Stimulated activated CD8-positive, alpha-beta memory T cell treated with anti-CD3 and anti-CD28 coated beads, Interleukin-2, amount 100 ng/mL, for 48 hours (primary cell): ENCODE data around the gene CD300LF.

Experiments
- DNase-seq, 2 donors: peaks; one replicate each; pipeline ENCODE4 v3.0.0-alpha.2; 2020; ENCODE audit warnings: low read depth in 2 of 2

The CD300LF gene

DNA sequence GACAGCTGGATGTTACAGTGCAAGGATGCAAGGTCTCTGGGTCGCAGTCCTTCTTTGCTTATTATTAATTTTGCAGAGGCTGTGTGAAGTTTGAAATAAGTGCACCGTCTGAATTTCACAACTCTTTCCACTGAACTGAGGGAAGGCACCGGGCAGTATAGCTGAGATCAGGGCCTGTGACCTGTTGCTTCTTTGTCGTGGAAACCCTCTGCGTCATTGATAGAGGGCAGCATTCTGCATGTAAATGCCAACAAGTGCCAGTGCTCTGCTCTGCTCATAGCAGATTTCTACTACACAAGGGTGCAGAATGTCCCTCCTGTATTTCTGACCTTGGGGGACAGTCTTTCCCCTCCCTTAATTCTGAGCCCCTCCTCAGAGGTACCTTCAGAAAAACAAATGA lies 26.0 kb downstream of the CD300LF start:
- DNase-seq, result no peak

DNA sequence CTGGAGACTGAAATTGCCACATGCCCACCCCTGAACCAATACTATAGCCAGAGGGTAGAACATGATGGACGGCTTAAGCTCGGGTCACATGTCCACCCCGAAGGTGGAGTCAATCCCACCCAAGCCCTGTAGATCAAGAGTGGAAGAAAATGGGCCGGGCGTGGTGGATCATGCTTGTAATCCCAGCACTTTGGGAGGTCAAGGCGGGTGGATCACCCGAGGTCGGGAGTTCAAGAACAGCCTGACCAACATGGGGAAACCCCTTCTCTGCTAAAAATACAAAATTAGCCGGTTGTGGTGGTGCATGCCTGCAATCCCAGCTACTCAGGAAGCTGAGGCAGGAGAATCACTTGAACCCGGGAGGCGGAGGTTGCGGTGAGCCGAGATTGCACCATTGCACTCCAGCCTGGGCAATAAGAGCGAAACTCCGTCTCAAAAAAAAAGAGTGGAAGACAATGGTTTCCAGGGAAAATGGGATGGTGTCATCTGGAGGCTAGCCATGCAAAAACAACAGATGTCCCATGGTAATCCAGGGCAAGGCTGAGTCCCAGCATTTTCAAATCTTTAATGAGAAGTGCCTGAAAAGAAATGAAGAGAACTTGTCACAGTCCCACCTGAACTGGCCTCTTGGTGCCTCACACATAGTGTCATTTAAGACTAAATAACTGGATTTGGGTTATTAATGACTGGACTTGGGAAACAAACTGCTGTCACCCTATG lies 30.1 kb downstream of the CD300LF start:
- DNase-seq, result no peak

DNA sequence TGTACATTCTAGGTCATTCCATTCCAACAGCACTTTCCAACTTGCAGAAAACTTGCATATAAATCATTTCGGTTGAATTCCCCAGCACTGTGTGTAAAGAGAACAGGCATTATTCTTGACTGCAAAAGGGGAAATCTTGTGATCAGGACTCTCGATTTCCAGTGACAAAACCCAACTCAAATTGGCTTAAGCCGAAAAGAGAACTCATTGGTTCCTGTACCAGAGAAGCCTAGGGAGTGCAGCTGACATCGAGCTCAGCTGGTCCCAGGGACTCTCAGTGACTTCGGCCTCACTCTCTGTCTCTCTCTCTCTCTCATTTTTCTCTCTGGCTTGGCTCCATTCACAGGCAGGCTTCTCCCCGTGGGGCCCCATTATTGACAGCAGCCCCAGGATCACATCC lies 30.7 kb downstream of the CD300LF start:
- DNase-seq, result no peak

DNA sequence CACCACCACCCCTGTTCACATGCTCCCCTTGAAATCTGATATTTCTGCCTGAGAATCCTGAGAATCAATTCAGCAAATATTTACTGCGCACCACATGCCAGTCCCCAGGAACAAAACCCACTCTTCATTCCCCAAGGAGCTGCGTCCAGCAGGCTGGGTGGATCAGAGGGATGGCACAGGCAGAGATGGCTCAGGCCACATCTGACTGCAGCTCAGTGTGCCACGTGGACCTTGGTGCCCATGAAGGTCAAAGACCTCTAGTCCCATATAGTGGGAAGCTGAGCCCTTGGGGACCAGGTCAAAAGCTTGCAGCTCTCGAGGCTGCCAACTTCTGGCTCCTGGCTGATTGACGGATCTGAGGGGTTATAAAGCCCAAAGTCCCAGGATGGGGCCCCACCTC lies 31.8 kb downstream of the CD300LF start:
- DNase-seq, result no peak

DNA sequence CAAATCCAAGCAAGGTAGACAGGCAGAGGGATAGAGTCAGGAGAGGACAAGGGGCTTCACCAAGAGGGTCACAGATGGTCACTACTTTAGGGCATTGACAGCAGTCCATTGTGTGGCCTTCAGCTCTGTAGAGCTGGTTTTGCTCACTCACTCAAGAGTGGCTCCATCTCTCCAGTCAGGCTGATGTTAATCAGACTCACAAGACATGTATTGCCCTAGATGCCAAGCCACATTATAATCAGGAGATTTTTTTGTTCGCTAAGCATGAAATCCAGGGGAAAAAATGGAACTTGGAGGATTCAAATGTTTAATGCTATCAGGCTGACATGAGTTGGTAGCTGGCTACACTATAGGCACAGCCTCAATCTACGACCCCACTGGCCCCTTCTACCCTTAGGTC lies 32.5 kb downstream of the CD300LF start:
- no peak for DNase-seq

DNA sequence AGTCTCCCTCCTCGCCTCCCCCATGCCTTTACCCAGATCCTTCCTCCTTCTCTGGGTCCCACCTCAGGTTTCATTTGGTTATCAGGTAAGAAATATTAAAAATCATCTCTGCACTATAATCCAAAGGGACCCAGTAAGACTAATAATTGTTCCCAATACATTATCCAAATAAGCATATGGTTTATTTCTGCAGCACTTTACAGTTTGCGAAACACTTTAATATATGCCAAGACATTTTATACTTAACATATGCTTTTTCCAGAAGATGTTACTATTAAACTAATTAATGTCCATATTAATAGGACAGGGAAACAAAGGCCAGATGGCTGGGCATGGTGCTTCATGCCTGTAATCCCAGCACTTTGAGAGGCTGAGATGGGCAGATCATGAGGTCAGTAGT lies 33.3 kb downstream of the CD300LF start:
- no peak for DNase-seq

DNA sequence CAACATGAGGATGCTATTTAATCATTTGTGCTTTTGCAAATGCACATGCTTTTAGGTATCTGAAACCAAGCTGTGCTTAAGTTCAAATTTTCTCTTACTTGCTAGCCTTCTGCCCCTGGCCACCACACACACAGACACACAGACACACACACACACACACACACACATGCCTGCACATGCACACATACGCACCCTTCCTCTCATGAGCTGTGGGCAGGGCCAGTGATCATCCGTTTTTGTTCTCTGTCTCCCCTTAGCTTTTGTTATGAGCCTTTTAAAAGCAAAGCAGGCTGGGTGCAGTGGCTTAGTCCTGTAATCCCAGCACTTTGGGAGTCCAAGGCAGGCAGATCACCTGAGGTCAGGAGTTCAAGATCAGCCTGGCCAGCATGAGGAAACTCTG lies 34.2 kb downstream of the CD300LF start:
- DNase-seq, result no peak

DNA sequence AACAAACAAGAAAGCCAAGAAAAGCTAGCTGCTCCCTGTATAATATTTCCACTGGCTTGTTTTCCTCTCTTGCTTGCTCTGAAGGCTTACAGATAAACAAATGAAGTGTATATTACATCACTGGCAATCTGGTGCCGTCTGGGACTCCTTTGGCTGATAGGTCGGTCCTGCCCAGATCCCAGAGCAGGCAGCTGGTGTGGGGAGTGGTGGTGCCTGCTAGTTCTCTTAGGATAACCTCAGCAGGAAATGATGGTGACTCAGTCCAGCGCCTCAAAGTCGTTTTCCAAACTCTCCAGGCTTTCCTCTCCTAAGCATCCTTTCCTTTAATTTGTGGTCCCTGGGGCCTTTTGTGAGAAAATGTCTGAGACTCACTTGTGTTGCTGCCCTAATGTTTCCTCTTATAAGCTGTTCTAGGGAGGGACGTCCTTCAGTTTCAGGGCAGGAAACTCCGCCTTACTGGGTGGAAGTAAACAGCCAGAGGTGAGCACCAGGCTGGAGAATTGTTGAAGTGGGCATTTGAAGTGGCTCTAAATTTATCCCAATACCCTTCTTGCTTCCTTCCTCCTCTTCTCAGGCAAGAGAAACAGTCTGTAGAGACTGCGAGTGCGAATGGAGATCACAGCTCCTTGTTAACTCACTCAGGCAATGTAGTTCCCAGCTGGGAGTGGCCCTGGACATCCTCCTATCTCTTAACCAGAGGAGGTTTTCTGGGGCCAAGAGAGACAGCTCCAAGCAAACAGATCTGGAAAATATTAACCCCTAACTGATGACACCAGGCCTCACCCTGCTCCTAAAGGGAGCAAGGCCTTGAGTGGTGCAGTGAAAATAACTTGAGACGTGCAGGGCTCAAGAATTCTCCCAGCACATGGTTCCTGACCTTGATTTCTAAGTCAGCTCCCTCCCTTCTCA lies 34.9 kb downstream of the CD300LF start:
- no peak for DNase-seq

DNA sequence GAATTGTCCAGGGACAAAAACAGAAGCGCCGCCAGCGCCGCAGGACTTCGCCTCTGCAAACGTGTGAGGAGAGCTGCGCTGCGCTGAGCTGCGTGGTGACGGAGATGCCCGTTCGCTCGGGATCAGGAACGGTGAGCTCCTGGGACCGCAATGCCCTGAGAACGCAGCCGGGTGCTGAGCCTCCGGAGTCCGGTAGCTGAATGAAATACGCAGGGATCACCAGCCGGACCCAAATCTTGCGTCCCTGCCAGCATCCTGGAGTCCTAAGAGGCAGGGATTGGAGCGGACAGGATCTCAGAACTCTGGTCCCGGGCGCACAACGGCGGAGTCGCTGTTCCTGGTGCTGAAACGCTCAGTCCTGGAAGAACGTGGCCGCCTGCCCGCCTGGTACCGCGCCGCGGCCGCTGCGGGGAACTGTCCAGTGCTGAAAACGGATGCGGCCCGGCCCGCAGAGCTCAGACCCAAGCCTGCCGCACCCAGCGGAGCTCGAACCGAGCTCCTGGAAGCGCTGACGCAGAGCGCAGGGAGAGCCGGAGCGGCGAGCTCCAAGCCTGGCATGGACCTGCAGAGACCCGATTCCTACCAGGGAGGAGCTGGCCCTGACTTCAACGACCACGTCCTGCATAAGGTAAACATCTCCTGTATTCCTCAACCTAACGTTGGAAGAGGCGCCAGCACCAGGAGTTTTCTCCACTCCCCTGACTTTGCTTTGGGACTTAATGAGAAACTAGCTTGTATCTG lies 41.5 kb downstream of the CD300LF start:
- DNase-seq, result peak; percentile 58 to 62

DNA sequence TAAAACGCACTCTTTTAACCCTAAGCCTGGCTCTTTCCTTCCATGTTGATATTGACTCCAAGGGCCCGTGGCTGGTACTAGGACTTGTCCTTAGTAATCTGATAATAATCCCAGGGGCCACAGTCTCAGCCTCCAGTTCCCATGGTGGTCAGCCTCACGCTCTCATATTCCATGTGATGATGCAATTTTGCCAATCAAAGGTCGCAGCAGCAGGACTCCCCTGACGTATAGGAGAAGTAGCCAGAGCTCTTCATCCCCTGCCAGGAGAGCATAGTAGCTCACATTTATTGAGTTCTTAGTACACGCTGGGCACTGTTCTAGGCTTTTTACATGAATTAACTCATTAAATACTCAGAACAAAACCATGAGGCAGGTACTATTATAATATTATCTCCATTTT lies 42.4 kb downstream of the CD300LF start:
- no peak for DNase-seq

DNA sequence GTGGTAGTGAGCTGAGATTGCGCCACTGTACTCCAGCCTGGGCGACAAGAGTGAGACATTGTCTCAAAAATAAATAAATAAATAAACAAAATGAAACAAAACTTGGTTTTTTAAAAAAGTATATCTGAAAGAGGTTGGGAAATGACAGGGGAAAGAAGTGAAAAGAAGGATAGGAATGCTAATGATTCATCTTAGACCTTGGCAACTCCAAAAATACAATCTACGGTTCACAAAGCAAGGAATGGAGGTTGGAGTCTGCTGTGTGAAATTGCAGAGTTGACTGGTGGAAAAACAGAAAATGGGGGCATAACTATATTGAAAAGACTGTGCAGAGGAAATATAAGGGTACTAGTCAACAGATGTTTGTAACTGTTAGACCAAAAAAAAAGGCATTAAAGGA lies 49.2 kb downstream of the CD300LF start:
- no peak for DNase-seq

DNA sequence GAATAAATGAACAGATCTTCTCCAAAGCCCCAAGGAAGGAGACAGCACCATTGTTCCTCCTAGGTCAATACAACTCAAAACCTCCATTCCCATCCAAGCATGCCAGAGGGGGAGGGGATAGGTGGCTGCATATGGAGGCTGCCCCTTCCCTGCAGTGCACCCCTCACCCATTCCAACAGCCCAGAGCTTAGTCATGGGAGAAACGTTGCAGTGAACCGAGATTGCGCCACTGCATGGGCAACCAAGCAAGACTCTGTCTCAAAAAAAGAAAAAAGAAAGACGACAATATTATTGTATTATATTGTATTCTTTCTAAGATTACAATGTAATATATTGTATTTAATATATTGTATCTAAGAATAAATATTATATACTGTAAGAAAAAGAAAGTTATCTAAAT lies 52.8 kb downstream of the CD300LF start:
- no peak for DNase-seq

DNA sequence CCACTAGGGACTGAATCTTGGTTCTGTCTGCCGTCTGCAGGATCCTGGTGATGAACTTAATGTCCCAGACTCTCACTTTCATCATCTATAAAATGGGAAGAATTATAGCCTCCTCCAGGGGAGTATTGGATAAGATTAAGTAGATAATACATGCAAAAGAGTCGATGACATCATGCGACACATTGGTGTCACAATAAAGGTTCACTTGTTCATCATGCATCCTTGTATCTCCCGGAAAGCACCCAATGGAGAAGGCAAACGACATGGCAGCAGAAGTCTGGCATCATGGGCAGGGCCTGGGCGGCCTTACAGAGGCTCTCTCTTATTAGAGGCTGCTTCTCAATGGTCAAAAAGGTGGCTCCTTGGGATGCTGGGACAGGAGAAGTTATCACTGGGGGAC lies 54.1 kb downstream of the CD300LF start:
- DNase-seq, result no peak

DNA sequence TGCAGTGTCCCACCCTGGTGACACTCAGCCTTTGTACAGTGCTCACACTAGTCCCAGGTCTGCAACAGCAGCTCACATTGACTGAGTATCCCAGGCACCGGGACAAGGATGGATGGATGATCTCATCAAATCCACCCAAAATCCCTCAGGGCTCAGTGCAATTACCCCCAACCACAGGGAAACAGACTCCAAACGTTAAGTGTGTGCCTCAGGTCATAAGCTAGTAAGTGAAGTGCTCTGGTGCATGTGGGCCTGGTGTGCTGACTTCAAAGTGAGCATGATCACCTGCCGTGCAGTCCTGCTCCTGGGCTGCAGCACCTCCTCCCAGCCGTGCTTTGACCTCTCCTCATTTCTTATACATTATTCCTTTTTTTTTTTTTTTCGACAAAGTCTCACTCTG lies 58.0 kb downstream of the CD300LF start:
- no peak for DNase-seq

DNA sequence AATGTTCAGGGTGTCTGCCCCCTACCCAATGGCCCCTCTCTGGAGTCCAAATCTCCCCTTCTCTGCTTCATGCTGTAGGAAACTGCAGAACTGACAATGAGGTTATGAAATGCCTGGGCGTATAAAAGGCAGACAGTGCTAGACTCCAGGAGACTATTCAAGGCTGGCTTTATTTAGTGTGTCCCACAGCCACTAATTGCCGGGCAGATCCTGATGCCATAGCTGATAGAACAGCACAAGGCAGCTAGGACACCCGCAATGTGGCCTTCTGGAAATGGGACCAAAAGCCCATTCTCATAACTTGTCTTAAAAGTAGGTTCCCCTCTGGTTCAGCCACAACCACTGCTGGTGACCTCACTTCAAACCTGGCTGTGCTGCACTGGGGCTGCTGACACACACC lies 60.7 kb downstream of the CD300LF start:
- DNase-seq, result no peak

DNA sequence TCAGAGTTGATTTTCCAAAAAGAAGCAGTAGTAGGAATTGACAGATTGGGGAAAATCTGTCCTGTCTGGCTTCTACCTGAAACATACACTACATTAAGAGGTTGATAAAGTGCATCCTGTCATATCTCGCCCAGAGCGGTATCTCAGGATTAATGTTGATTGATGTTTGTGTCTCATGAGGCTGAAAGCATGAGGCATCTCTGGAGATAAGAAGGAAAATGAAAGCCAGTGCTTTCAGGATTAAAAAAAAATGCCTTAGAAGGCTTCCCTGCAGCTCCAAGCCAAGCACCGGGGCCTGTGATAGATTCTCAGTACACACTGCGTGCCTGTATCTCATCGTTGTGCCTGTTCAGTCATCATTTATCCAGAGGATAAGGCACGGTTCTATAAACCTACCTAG lies 62.8 kb downstream of the CD300LF start:
- no peak for DNase-seq

DNA sequence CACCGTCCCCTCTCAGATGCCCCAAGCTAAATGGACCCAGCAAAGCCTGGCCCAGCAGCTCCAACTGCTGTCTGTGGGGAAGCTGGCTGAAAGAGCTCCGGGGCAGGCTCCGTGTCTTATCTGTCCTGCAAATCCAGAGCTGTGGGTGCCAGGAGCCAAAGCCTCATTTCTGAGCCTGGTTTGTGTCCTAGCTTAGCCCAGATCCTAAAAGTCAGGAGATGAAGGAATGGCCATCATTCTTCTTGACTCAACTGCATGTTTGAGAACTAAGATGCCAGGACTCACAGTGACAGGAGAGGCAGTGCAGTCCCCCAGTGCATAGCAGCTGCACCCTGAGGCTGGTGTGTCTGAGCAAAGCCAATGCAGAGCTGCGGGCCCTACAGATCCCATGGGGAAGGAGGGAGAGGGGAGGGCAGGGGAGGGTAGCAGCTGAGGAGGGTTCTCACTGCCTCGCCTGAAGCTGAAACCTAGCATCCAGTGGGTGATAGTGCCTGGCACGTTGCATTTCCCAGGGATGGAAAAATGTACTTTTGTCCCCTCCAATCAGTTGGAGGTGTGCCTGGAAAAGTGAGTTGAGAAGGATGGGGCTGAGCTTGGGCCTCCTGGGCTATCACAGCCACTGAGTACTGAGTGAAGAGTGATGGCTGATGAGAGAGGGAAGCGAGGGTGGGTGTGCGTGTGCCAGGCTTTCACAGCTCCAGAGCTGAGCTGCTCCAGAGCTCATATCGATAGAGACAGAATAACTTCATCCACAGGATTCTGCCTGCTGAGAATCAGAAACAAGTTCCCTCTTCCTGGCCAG lies 64.7 kb downstream of the CD300LF start:
- no peak for DNase-seq

DNA sequence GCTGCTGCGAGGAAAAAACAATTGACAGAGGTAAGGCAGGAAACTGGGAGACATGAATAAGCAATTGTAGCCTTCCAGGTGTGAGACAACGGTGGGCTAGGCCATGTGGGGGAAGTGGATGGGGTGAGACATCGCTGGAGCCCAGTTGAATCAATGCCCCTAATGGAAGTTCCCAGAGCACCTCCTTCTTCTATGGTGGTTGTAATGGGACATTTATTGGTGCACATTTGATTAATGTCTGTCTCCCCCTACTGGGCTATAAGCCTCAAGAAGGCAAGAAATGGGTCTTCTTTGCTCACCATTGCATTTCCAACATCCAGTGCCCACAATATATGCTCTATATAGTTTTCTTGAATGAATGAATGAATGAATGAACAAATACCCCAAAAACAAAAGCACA lies 66.5 kb downstream of the CD300LF start:
- DNase-seq, result no peak

DNA sequence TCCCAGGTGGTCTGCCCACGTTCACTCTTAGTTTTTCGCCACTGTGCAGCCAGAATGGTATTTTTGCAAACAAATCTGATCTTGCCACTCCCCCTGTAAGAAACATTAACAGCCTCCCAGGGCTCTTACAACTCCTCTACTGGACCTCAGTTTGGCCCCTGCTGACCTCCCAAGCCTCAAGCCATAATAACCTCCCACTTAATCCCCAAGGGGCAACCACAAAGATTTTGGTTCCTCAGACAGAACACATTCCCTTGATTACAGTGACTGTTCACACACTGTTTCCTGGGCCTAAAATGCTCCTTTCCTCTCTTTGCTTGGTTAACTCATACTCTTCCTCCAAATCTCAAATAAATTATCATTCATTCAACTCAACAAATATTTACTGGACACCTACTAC lies 67.7 kb downstream of the CD300LF start:
- DNase-seq, result no peak

DNA sequence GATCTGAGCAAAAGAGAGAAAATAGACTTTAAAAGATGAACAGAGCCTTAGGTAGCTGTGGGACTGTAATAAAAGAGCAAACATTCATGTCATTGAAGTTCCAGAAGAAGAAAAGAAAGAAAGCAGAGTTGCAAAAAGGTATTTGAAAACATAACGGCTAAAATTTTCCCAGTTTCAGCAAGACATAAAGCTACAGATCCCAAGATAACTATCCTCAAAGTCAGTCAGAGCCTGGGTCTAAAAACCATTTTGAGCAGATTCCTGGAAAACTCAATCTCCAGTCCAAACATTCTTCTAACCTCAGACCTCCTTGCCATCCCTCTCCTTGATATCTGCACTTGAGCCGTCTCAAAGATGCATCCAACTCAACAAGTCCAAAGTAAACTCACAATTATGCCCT lies 68.3 kb downstream of the CD300LF start:
- no peak for DNase-seq
